ENCODE data around the gene NNAT. TPM values are rescaled to one million over a fixed set of nuclear protein-coding genes. Genes with fewer than 3 reads are reported as not detected.
"Not testable (repeated sequence)": the region's sequence is repeated elsewhere in the genome, so short reads cannot be mapped to it uniquely, and the experiment has no call there.

Gene NNAT
- total and polyA plus RNA-seq, 3 experiments from 2014 or later = 0.33 TPM; not detected in 2

DNA sequence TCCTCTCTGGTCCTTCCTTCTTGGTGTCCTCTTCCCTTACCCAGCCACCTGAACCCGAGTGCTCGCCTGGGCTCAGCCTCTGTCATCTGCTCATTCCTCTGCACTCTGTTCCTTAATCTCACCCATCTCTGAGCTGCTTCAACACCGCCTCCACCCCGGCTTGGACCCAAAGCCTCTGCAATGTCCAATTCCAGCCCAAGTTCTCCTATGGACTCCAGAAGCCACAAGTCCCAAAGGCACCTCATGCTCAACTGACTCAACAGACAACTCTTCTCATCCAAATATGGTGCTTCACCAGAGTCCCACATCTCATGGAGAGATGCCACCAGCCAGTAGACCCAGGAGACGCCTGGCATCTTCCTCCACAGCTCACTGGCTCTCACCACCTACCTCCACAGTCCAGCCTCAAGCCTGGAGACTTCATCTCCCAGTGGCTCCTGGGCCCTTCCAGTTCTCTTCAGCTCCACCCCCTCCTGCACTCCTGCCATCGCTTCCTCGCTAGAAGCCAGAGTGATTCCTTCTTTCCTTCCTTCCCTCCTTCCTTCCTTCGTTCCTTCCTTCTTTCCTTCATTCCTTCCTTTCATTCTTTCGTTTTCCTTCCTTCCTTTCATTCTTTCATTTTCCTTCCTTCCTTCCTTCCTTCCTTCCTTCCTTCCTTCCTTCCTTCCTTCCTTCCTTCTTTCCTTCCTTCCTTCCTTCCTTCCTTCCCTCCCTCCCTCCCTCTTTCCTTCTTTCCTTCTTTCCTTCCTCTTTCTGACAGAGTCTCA, 40.9 kb upstream of the NNAT start:
- DNase-seq = no peak
- H3K9me3 Mint-ChIP-seq = peaks cover 0 to 3% (median 0%) of the 10 kb centered on the region in 5 donors
- CTCF ChIA-PET = interaction anchor here (1.2 kb wide), 1 partner anchor 12 kb away, joined by 3 read pairs; no protein-coding TSS in a partner anchor
- peaks cover 16 to 34% of the 10 kb centered on the region in 2 donors for H3K27me3 Mint-ChIP-seq
- Histone ChIP-seq H3K4me3 (ENCODE audit: low read length) (no peak overlapping the region), H3K36me3 (ENCODE audit: insufficient read depth, low read length) (no peaks in the 10 kb centered on the region), H3K9me3 (ENCODE audit: low read length) (no peaks in the 10 kb centered on the region), H3K4me1 (ENCODE audit: insufficient read depth, low read length) (no peaks in the 10 kb centered on the region), H3K27ac (ENCODE audit: low read depth, low read length) (no peak overlapping the region), H3K27me3 (ENCODE audit: insufficient read depth, low read length, poor library complexity, severe bottlenecking) (peaks cover 16% of the 10 kb centered on the region)
- H3K36me3 Mint-ChIP-seq = peaks cover 0 to 22% (median 2%) of the 10 kb centered on the region in 3 donors
- H3K4me1 Mint-ChIP-seq = no peaks in the 10 kb centered on the region
- peak overlapping the region in 1 of 8 donors; percentile 70 for H3K27ac Mint-ChIP-seq
- no peak overlapping the region for H3K4me3 Mint-ChIP-seq
- POLR2A ChIA-PET = no interaction called here

DNA sequence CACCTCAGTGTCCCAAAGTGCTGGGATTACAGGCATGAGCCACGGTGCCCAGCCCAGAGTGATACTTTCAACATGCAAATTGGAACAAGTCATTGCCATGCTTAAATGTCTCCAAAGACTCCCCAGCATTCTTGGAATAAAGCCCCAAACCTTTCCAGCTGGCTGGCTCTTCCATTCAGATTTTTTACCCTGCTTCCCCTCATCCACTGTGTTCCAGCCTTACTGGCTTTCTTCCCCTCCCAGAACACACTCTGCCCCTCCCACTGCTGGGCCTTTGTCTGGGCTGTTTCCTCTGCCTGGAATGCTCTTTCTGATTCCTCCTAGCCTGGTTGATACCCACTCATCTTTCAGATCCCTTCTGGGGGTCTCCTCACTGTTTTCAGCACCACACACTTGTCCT, 40.1 kb upstream of the NNAT start:
- Mint-ChIP-seq H3K9me3 (peaks cover 0 to 3% (median 0%) of the 10 kb centered on the region in 5 donors), H3K36me3 (peaks cover 0 to 22% (median 2%) of the 10 kb centered on the region in 3 donors), H3K27me3 (peaks cover 15 to 28% of the 10 kb centered on the region in 2 donors), H3K4me3 (no peak overlapping the region), H3K27ac (no peak overlapping the region), H3K4me1 (no peaks in the 10 kb centered on the region)
- no peak for DNase-seq
- CTCF ChIA-PET = interaction anchor here (1.2 kb wide), 1 partner anchor 11 kb away, joined by 3 read pairs; no protein-coding TSS in a partner anchor
- Histone ChIP-seq H3K27me3 (ENCODE audit: insufficient read depth, low read length, poor library complexity, severe bottlenecking) (peaks cover 16% of the 10 kb centered on the region), H3K9me3 (ENCODE audit: low read length) (no peaks in the 10 kb centered on the region), H3K36me3 (ENCODE audit: insufficient read depth, low read length) (no peaks in the 10 kb centered on the region), H3K4me1 (ENCODE audit: insufficient read depth, low read length) (no peaks in the 10 kb centered on the region), H3K27ac (ENCODE audit: low read depth, low read length) (no peak overlapping the region), H3K4me3 (ENCODE audit: low read length) (no peak overlapping the region)
- POLR2A ChIA-PET = no interaction called here

DNA sequence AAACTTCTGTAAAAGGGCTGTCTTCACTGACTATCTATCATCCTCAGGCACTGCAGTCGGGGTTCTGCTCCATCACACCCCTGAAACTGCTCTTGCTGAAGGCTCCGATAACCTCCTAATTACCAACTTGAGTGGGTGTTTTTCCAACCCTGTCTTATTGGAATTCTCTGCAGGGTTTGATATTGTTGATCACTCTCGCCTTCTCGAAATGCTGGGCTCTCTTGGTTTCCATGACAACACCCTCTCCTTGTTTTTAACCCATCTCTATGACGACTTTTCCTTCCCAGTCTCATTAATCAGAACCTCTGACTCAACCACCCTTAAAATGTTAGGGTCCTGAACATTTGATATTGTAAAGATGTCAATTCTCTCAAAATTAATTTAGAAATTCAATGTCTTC, 39.4 kb upstream of the NNAT start:
- Histone ChIP-seq H3K36me3 (ENCODE audit: insufficient read depth, low read length) (no peaks in the 10 kb centered on the region), H3K4me1 (ENCODE audit: insufficient read depth, low read length) (no peaks in the 10 kb centered on the region), H3K9me3 (ENCODE audit: low read length) (no peaks in the 10 kb centered on the region), H3K4me3 (ENCODE audit: low read length) (no peak overlapping the region), H3K27ac (ENCODE audit: low read depth, low read length) (no peak overlapping the region), H3K27me3 (ENCODE audit: insufficient read depth, low read length, poor library complexity, severe bottlenecking) (peaks cover 16% of the 10 kb centered on the region)
- Mint-ChIP-seq H3K36me3 (peaks cover 0 to 22% (median 2%) of the 10 kb centered on the region in 3 donors), H3K9me3 (peaks cover 0 to under 1% (median 0%) of the 10 kb centered on the region in 5 donors), H3K27me3 (peaks cover 13 to 28% of the 10 kb centered on the region in 2 donors), H3K4me1 (no peaks in the 10 kb centered on the region), H3K27ac (peak overlapping the region in 1 of 8 donors; percentile 59), H3K4me3 (no peak overlapping the region)
- ChIA-PET POLR2A (no interaction called here), CTCF (no interaction called here)
- DNase-seq = no peak

DNA sequence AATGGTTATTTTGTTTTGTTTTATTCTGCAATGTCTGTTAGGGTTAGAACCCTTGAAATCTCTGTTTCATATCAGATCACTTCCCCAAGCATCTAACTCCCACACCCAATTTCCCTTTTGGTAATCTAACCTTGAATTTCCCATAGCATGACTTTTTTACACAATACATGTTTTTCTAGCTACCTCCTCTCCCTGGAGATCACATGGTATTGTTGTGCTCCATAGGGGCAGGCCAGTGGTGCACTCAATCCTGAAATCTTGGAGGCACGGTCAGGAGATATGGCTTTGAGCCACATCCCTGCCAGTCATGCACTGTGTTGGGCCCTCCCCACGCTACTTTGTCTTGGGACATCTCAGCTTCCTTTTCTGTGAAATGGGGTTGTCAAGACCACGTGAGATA, 36.7 kb upstream of the NNAT start:
- no peak overlapping the region for H3K4me3 Mint-ChIP-seq
- peaks cover 12 to 28% of the 10 kb centered on the region in 2 donors for H3K27me3 Mint-ChIP-seq
- peaks cover 0 to 14% (median 2%) of the 10 kb centered on the region in 3 donors for H3K36me3 Mint-ChIP-seq
- H3K36me3 ChIP-seq (ENCODE audit: insufficient read depth, low read length) = no peaks in the 10 kb centered on the region
- no peaks in the 10 kb centered on the region for H3K9me3 Mint-ChIP-seq
- ChIA-PET POLR2A (no interaction called here), CTCF (no interaction called here)
- H3K27ac Mint-ChIP-seq = no peak overlapping the region
- H3K4me3 ChIP-seq (ENCODE audit: low read length) = no peak overlapping the region
- H3K4me1 ChIP-seq (ENCODE audit: insufficient read depth, low read length) = no peaks in the 10 kb centered on the region
- H3K27ac ChIP-seq (ENCODE audit: low read depth, low read length) = no peak overlapping the region
- DNase-seq = no peak
- H3K9me3 ChIP-seq (ENCODE audit: low read length) = no peaks in the 10 kb centered on the region
- H3K4me1 Mint-ChIP-seq = no peaks in the 10 kb centered on the region
- peaks cover 5% of the 10 kb centered on the region for H3K27me3 ChIP-seq (ENCODE audit: insufficient read depth, low read length, poor library complexity, severe bottlenecking)

DNA sequence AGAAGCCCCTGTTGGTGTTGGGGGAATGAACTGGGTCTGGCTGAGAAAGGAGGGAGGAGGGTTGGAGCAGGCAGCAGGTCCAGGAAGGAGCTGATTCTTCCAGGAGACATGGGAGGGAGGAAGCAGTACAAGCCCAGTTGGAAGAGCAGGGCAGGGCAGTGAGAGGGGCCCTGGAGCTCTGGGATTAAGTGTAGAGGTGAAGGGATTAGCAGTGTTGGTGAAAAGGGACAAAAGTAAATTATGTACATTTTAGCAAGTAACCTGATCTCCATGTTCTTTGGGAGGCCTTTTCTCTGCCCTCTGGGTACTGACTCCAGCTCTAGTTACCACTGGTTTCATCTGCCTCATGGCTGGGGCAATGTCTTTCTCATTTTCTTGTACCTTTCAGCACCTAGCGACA, 34.8 kb upstream of the NNAT start:
- CTCF ChIA-PET; H3K36me3 ChIP-seq (ENCODE audit: insufficient read depth, low read length); H3K4me1 ChIP-seq (ENCODE audit: insufficient read depth, low read length); H3K27me3 ChIP-seq (ENCODE audit: insufficient read depth, low read length, poor library complexity, severe bottlenecking); H3K4me1 Mint-ChIP-seq; H3K9me3 ChIP-seq (ENCODE audit: low read length); POLR2A ChIA-PET; H3K27ac ChIP-seq (ENCODE audit: low read depth, low read length); H3K4me3 ChIP-seq (ENCODE audit: low read length); H3K4me3 Mint-ChIP-seq; H3K27ac Mint-ChIP-seq; DNase-seq; H3K9me3 Mint-ChIP-seq: not testable (repeated sequence)
- Mint-ChIP-seq H3K36me3 (peaks cover 0 to 11% (median 5%) of the 10 kb centered on the region in 3 donors), H3K27me3 (peaks cover 11 to 18% of the 10 kb centered on the region in 2 donors)

DNA sequence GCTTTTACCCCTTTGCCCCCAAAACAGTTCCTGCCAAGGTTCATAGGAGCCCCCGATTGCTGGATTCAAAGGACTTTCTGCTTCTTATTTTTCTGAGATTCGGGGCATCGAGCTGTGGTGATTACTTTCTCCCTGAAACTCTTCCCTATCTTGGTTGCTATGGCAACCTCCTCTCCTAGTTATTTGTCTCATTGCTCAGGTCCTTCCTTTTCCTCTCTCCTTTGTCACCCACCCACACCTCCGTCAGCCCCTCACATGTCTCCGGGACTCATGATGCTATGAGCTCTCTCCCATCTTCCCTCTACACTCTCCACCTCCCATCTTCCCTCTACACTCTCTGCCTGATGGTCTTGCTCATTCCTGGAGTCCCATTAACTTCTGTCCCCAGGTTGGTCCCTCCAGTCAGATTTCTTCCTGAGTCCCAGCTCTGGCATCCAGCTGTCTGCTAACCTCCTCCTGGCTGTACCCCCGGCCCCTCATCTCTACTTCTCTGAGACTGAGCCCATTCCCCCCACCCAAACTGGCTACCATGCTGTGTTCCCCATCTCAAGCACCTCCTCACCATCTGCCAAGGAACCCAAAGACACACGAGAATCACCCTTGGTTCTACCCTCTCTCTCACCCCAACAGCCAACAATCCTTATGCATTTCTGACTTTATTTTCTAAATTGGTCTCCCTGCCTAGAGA, 30.2 kb upstream of the NNAT start:
- CTCF ChIA-PET = no interaction called here
- POLR2A ChIA-PET = no interaction called here

DNA sequence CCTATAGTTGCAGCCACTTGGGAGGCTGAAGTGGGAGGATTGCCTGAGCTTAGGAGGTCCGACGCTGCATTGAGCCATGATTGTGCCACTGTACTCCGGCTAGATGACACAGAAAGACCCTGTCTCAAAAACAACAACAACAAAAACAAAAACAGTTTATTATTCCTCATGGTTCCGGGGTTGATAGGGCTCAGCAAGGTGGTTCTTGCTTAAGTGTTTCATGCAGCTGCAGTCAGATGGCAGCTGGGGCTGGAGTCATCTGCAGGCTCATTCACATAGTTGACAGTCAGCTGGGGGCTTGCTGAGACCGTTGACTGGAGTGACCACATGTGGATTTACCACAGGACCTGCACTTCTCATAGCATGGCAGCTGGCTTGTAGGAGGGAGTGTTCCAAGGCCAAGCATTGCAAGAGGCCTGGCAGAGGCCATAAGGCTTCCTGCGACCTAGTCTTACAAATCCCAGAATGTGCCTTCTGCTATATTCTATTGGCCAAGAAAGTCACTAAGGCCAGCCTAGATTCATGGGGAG, 28.9 kb upstream of the NNAT start:
- Histone ChIP-seq H3K27ac (ENCODE audit: low read depth, low read length) (no peak overlapping the region), H3K27me3 (ENCODE audit: insufficient read depth, low read length, poor library complexity, severe bottlenecking) (no peaks in the 10 kb centered on the region), H3K36me3 (ENCODE audit: insufficient read depth, low read length) (no peaks in the 10 kb centered on the region), H3K9me3 (ENCODE audit: low read length) (no peaks in the 10 kb centered on the region), H3K4me3 (ENCODE audit: low read length) (no peak overlapping the region), H3K4me1 (ENCODE audit: insufficient read depth, low read length) (no peaks in the 10 kb centered on the region)
- Mint-ChIP-seq H3K4me3 (no peak overlapping the region), H3K27ac (no peak overlapping the region), H3K4me1 (peaks cover 0 to 3% (median 0%) of the 10 kb centered on the region in 3 donors), H3K9me3 (no peaks in the 10 kb centered on the region), H3K27me3 (peaks cover 0 to 3% of the 10 kb centered on the region in 2 donors), H3K36me3 (peaks cover 9 to 39% (median 17%) of the 10 kb centered on the region in 3 donors)
- no peak for DNase-seq
- CTCF ChIA-PET = interaction anchor here (1.3 kb wide), 1 partner anchor 11 kb away, joined by 3 read pairs; no protein-coding TSS in a partner anchor
- POLR2A ChIA-PET = no interaction called here

More for the DNA sequence above, 30.2 kb upstream of the NNAT start:
- H3K27me3 Mint-ChIP-seq = peaks cover 0 to 3% of the 10 kb centered on the region in 2 donors
- Histone ChIP-seq H3K27ac (ENCODE audit: low read depth, low read length) (no peak overlapping the region), H3K4me3 (ENCODE audit: low read length) (no peak overlapping the region), H3K27me3 (ENCODE audit: insufficient read depth, low read length, poor library complexity, severe bottlenecking) (no peaks in the 10 kb centered on the region), H3K36me3 (ENCODE audit: insufficient read depth, low read length) (no peaks in the 10 kb centered on the region), H3K4me1 (ENCODE audit: insufficient read depth, low read length) (no peaks in the 10 kb centered on the region), H3K9me3 (ENCODE audit: low read length) (no peaks in the 10 kb centered on the region)
- no peaks in the 10 kb centered on the region for H3K9me3 Mint-ChIP-seq
- no peak overlapping the region for H3K27ac Mint-ChIP-seq
- H3K36me3 Mint-ChIP-seq = peaks cover 9 to 30% (median 17%) of the 10 kb centered on the region in 3 donors
- no peak overlapping the region for H3K4me3 Mint-ChIP-seq
- H3K4me1 Mint-ChIP-seq = peaks cover 0 to 3% (median 0%) of the 10 kb centered on the region in 3 donors
- DNase-seq = no peak

DNA sequence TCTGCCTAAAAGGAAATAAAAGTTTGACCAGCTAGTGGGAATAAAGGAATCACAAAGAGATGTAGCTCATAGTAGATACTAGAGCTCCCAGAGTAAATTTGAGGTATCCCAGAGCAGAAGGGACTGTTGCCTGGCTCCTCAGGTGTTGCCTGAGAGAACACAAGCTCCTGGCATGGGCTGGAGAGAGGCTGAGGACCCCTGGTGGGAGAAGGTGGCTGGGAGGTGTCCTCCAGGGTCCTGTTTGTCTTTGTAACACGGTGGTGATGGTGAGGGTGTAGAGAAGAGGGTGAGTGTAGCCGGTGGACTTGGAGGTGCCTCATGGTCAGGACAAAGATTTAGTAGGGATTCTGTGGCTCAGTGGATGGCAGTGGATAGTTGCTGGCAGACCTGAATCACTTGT, 28.1 kb upstream of the NNAT start:
- Mint-ChIP-seq H3K4me1 (peaks cover 0 to 3% (median 0%) of the 10 kb centered on the region in 3 donors), H3K36me3 (peaks cover 9 to 44% (median 17%) of the 10 kb centered on the region in 3 donors), H3K27ac (peak overlapping the region in 2 of 8 donors; percentile 21 to 63), H3K9me3 (no peaks in the 10 kb centered on the region), H3K27me3 (peaks cover 0 to 3% of the 10 kb centered on the region in 2 donors), H3K4me3 (no peak overlapping the region)
- ChIA-PET CTCF (interaction anchor here (1.3 kb wide), 1 partner anchor 12 kb away, joined by 3 read pairs; no protein-coding TSS in a partner anchor), POLR2A (no interaction called here)
- Histone ChIP-seq H3K36me3 (ENCODE audit: insufficient read depth, low read length) (no peaks in the 10 kb centered on the region), H3K27me3 (ENCODE audit: insufficient read depth, low read length, poor library complexity, severe bottlenecking) (no peaks in the 10 kb centered on the region), H3K4me1 (ENCODE audit: insufficient read depth, low read length) (no peaks in the 10 kb centered on the region), H3K27ac (ENCODE audit: low read depth, low read length) (no peak overlapping the region), H3K9me3 (ENCODE audit: low read length) (no peaks in the 10 kb centered on the region), H3K4me3 (ENCODE audit: low read length) (no peak overlapping the region)
- DNase-seq = no peak

All from CD8-positive, alpha-beta memory T cell (primary cell).